ENCODE data around the gene AMMECR1.

DNA sequence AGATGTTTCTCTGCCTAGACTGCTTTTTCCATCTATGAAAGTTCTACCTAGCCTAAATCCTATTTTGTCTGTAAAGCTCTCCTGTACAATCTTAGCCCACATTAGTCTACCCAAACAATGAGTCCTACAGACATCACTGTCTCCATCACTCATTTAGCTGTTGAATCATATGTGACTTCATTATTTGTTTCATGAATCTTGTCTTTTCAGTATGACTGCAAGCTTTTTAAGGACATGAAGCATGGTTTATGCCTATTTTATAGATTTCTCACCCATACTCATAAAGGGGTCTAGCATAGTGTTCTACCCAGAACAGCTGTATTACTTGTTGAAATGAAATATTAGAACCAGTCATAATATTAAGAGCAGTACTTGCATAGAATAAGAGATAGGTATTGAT lies 13.0 kb downstream of the AMMECR1 start:
- TF ChIP-seq, protein P1, sequence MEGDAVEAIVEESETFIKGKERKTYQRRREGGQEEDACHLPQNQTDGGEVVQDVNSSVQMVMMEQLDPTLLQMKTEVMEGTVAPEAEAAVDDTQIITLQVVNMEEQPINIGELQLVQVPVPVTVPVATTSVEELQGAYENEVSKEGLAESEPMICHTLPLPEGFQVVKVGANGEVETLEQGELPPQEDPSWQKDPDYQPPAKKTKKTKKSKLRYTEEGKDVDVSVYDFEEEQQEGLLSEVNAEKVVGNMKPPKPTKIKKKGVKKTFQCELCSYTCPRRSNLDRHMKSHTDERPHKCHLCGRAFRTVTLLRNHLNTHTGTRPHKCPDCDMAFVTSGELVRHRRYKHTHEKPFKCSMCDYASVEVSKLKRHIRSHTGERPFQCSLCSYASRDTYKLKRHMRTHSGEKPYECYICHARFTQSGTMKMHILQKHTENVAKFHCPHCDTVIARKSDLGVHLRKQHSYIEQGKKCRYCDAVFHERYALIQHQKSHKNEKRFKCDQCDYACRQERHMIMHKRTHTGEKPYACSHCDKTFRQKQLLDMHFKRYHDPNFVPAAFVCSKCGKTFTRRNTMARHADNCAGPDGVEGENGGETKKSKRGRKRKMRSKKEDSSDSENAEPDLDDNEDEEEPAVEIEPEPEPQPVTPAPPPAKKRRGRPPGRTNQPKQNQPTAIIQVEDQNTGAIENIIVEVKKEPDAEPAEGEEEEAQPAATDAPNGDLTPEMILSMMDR (IDR thresholded peaks at IDR 0.05; ENCODE audit: low read depth, low read length) = no peak
- TF ChIP-seq POLR2A (IDR thresholded peaks at IDR 0.05; ENCODE audit: extremely low read depth, insufficient read length) (no peak), MYC (IDR thresholded peaks at IDR 0.05; ENCODE audit: low read depth, low read length) (no peak)
- TF ChIP-seq, protein P2, sequence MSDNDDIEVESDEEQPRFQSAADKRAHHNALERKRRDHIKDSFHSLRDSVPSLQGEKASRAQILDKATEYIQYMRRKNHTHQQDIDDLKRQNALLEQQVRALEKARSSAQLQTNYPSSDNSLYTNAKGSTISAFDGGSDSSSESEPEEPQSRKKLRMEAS (IDR thresholded peaks at IDR 0.05; ENCODE audit: low read depth, low read length) = no peak

All from NB4 (cell line).